OCI-LY3 (cell line): ENCODE data around the gene DPP6.
"Not testable (repeated sequence)": the region's sequence is repeated elsewhere in the genome, so short reads cannot be mapped to it uniquely, and the experiment has no call there.

ENCODE experiments used
- H2AFZ ChIP-seq: fragments of 200-600, 300-600 bp; shearing (Covaris generic); 2 replicates; pipeline ENCODE4 v1.6.0; 2014; ENCODE audit warnings: antibody characterized with exemption, low read depth, low read length
- H3K27ac ChIP-seq: fragments of 200-600, 300-600 bp; sonication (generic); 2 replicates; pipeline ENCODE4 v1.5.1; 2014; ENCODE audit warnings: mild to moderate bottlenecking, low read length, moderate library complexity, mixed read lengths
- H3K27me3 ChIP-seq: fragments of 200-600, 300-600 bp; sonication (generic); 2 replicates; pipeline ENCODE4 v1.6.1; 2014; ENCODE audit warnings: low read depth, low read length, mixed read lengths
- H3K36me3 ChIP-seq: fragments of 200-600, 300-600 bp; sonication (generic); replicated peaks from 2 replicates; pipeline ENCODE3; 2014; ENCODE audit warnings: low read depth, low read length, mixed read lengths
- H3K4me1 ChIP-seq: fragments of 300-600, 200-600 bp; sonication (generic); 2 replicates; pipeline ENCODE4 v1.6.1; 2014; ENCODE audit warnings: low read length, mixed read lengths
- H3K4me2 ChIP-seq: fragments of 200-600, 300-600 bp; sonication (generic); 2 replicates; pipeline ENCODE4 v1.6.1; 2014; ENCODE audit warnings: low read length, mixed read lengths
- H3K4me3 ChIP-seq: fragments of 300-600, 200-600 bp; sonication (generic); 2 replicates; pipeline ENCODE4 v1.5.1; 2014; ENCODE audit warnings: antibody characterized with exemption, mild to moderate bottlenecking, low read length, moderate library complexity
- H3K79me2 ChIP-seq: fragments of 300-600, 200-600 bp; shearing (Covaris generic); 2 replicates; pipeline ENCODE4 v1.6.1; 2014; ENCODE audit warnings: mild to moderate bottlenecking, low read length, mixed read lengths
- H3K9ac ChIP-seq: fragments of 300-600, 200-600 bp; shearing (Covaris generic); 2 replicates; pipeline ENCODE4 v1.6.0; 2014; ENCODE audit warnings: mild to moderate bottlenecking, low read length, moderate library complexity
- H3K9me3 ChIP-seq: fragments of 200-600, 300-600 bp; shearing (Covaris generic); 2 replicates; pipeline ENCODE4 v1.6.1; 2014; ENCODE audit warnings: low read length, mixed read lengths; ENCODE audit not compliant: insufficient read depth
- H4K20me1 ChIP-seq: fragments of 200-600, 300-600 bp; sonication (generic); 2 replicates; pipeline ENCODE4 v1.6.1; 2016; ENCODE audit warnings: low read length, mixed read lengths; ENCODE audit not compliant: insufficient read depth
- TF ChIP-seq, protein P1 (sequence below): fragments of 200-600, 300-600 bp; sonication (generic); IDR thresholded peaks from 2 replicates; pipeline ENCODE4 v1.5.1; 2014; ENCODE audit warnings: antibody characterized with exemption, low read length, low read depth

DPP6 gene

GRCh38 chr7:154071833-154072232, 19.6 kb downstream of the DPP6 start:
- not testable (repeated sequence) for H3K27ac ChIP-seq, H3K36me3 ChIP-seq, H3K4me1 ChIP-seq, H3K9me3 ChIP-seq, H4K20me1 ChIP-seq, H3K4me3 ChIP-seq, H3K4me2 ChIP-seq, H2AFZ ChIP-seq, H3K9ac ChIP-seq, H3K27me3 ChIP-seq, H3K79me2 ChIP-seq
- TF ChIP-seq, protein P1, sequence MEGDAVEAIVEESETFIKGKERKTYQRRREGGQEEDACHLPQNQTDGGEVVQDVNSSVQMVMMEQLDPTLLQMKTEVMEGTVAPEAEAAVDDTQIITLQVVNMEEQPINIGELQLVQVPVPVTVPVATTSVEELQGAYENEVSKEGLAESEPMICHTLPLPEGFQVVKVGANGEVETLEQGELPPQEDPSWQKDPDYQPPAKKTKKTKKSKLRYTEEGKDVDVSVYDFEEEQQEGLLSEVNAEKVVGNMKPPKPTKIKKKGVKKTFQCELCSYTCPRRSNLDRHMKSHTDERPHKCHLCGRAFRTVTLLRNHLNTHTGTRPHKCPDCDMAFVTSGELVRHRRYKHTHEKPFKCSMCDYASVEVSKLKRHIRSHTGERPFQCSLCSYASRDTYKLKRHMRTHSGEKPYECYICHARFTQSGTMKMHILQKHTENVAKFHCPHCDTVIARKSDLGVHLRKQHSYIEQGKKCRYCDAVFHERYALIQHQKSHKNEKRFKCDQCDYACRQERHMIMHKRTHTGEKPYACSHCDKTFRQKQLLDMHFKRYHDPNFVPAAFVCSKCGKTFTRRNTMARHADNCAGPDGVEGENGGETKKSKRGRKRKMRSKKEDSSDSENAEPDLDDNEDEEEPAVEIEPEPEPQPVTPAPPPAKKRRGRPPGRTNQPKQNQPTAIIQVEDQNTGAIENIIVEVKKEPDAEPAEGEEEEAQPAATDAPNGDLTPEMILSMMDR, result peak; percentile 35

DNA sequence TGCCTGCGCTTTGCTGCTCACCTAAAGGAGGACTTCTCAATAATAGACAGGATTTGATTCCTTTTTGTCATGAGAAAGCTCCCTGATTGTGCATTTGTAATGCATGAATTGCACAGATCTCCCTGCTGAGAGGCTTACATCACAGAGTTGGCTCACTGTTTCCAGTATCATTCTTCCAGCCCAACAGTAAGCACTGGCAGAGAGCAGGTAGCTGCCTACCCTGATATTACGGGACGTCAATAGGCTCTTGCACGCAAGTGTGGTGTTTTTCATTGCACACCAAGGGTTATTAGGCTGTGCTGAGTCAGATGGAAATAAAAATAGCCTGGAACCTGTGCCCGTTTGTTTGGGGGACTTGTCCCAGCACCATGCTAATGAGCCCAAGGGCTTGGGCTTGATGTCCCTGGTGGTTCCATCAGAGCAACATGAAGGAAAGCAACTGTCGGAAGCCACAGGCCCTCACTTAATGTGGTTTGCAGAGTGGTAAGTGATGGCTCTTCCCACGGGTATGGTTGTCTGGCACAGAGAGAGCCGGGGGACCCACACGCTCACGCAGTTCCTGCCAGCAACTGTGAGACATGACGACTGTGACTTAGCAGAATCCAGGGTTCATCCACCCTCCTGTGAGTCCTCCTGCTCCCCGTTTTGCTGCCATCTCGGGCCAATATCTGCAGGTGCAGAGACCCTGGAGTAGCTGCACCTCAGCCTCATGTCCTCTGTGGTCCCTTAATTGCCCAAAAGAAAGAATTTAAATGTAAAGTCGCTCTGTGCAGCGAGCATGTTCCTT, 20.4 kb downstream of the DPP6 start:
- not testable (repeated sequence) for H3K4me3 ChIP-seq, H2AFZ ChIP-seq, H3K4me2 ChIP-seq, H4K20me1 ChIP-seq, H3K9ac ChIP-seq, H3K27ac ChIP-seq, H3K27me3 ChIP-seq, H3K79me2 ChIP-seq, H3K9me3 ChIP-seq, H3K4me1 ChIP-seq, H3K36me3 ChIP-seq

DNA sequence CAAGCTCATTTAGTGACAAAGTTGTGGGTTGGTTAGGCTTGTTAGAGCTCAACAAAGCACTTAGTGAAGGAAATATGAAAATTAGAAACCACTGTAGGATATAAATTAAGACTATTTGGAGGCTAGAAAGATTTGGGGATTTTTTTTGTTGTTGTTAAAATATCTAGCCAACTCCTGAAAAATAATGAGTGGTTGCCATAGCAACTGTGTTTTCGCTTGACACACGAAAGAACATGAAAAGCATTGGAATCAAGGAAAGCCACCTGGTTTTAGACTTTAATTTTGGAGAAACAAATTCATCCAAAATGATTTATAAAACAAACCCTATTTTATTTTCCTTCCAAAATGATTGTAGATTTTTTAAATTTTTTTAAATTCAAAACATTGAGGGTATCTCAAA, 26.3 kb downstream of the DPP6 start:
- H3K36me3 ChIP-seq, H3K79me2 ChIP-seq, H3K27me3 ChIP-seq, H2AFZ ChIP-seq, H4K20me1 ChIP-seq, H3K9me3 ChIP-seq, H3K4me2 ChIP-seq, H3K9ac ChIP-seq, H3K4me1 ChIP-seq, H3K27ac ChIP-seq, H3K4me3 ChIP-seq: not testable (repeated sequence)

GRCh38 chr7:154080249-154080648, 28.1 kb downstream of the DPP6 start:
- H4K20me1 ChIP-seq, H3K27ac ChIP-seq, H3K4me1 ChIP-seq, H3K27me3 ChIP-seq, H3K79me2 ChIP-seq, H2AFZ ChIP-seq, H3K4me3 ChIP-seq, H3K9ac ChIP-seq, H3K4me2 ChIP-seq, H3K36me3 ChIP-seq, H3K9me3 ChIP-seq: not testable (repeated sequence)

DNA sequence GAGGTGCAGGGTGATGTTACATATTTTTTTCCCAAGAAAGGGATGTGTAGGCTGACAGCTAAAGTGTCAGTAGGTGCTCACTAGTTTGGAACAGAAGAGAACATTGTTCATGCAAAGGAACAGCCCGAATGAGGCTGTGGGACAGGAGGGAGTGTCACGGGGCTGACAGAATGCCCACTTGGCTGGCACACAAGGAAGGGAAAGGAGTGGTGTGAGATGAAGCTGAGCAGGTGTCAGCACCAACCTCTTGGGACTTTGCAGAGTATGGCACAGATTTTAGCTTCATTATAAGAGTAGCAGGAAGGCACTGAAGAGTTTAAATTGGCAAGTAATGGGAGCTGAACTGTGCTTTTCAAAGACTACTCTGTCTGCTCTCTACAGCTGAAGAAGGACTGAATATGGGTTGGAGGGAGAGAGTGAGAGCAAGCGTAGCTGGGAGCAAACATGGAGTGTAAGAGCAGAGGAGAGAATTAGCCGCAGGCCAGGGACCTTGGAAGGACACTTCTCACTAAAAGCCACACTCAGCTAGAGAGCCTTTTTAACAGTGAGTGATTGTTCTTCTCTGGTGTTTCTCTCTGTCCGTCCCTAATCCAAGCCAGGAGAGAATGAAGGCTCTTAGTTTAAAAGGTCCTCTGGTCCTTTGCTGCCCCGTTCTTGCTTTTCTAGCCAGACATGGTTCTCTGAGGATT, 35.0 kb downstream of the DPP6 start:
- not testable (repeated sequence) for H3K4me1 ChIP-seq, H3K79me2 ChIP-seq, H4K20me1 ChIP-seq, H3K36me3 ChIP-seq, H3K4me2 ChIP-seq, H3K9me3 ChIP-seq, H3K9ac ChIP-seq, H3K27ac ChIP-seq, H3K27me3 ChIP-seq, H3K4me3 ChIP-seq, H2AFZ ChIP-seq

DNA sequence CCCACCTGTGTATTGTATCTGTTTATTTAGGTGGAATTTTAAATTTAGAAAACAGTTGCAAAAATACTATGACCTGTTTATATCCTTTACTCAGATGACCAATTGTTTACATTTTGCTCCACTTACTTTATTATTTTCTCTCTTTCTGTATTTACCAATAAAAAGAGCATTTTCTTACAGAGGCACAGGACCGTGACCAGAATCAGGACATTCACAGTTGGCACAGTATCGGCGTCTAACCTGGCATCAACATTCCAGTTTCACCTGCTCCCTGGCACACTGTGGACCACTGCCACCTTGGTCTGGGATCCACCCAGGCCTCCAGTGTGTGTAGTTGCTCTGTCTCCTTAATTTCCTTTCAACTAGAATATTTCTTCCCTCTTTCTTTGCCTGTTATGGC, 39.9 kb downstream of the DPP6 start:
- not testable (repeated sequence) for H2AFZ ChIP-seq, H3K36me3 ChIP-seq, H3K27me3 ChIP-seq, H3K4me3 ChIP-seq, H3K9me3 ChIP-seq, H3K9ac ChIP-seq, H3K4me1 ChIP-seq, H3K27ac ChIP-seq, H3K4me2 ChIP-seq, H3K79me2 ChIP-seq, H4K20me1 ChIP-seq

- H3K36me3 ChIP-seq, H3K9ac ChIP-seq, H2AFZ ChIP-seq, H4K20me1 ChIP-seq, H3K4me2 ChIP-seq, H3K27me3 ChIP-seq, H3K27ac ChIP-seq, H3K79me2 ChIP-seq, H3K4me1 ChIP-seq, H3K9me3 ChIP-seq, H3K4me3 ChIP-seq: not testable (repeated sequence)
These were observed 43.0 kb downstream of the DPP6 start for GRCh38 chr7:154095201-154095600.

DNA sequence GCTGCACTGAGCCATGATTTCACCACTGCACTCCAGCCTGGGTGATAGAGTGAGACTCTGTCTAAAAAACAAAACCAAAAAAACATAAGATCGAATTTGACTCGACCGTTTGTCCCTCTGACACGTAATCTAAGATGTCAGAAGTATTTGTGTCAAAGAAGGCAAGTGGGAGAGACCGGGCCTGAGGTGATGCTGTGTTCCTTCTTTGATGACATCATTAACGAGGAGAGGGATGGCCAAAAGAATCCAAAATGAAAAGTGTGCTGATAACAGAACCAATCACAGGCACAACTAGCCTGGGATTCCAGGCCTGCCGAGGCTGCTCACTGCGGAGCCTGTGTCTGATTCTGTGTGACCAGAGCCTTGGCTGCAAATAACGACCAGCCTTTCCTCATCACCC, 52.9 kb downstream of the DPP6 start:
- H3K4me3 ChIP-seq, H2AFZ ChIP-seq: not testable (repeated sequence)

GRCh38 chr7:154109615-154110014, 57.4 kb downstream of the DPP6 start:
- not testable (repeated sequence) for H3K27me3 ChIP-seq, H3K27ac ChIP-seq, H3K4me3 ChIP-seq, H3K9me3 ChIP-seq, H3K9ac ChIP-seq, H3K4me1 ChIP-seq, H3K4me2 ChIP-seq, H3K36me3 ChIP-seq, H2AFZ ChIP-seq, H3K79me2 ChIP-seq, H4K20me1 ChIP-seq

More for the DNA sequence above, 52.9 kb downstream of the DPP6 start:
- H3K79me2 ChIP-seq, H3K36me3 ChIP-seq, H3K9me3 ChIP-seq, H4K20me1 ChIP-seq, H3K27me3 ChIP-seq, H3K27ac ChIP-seq, H3K4me2 ChIP-seq, H3K4me1 ChIP-seq, H3K9ac ChIP-seq: not testable (repeated sequence)
